Stimulated activated CD8-positive, alpha-beta memory T cell treated with anti-CD3 and anti-CD28 coated beads, Interleukin-15, amount 100 ng/mL, for 48 hours (primary cell): ENCODE data around the gene C7orf57.
"Not testable (repeated sequence)": the region's sequence is repeated elsewhere in the genome, so short reads cannot be mapped to it uniquely, and the experiment has no call there.

Source experiments
- DNase-seq, 2 donors: peaks; one replicate each; pipeline ENCODE4 v3.0.0-alpha.2; 2020; ENCODE audit warnings: low read depth in 2 of 2

Gene C7orf57

GRCh38 chr7:48035301-48035966 is at the start of gene C7orf57:
Gene C7orf57 (plus strand): TSS chr7:48035543. CDS start chr7:48036309, 766 bp downstream.
- DNase-seq = peak; percentile 77 to 78

- no peak for DNase-seq
These were observed 46.6 kb upstream of the C7orf57 start for GRCh38 chr7:47988496-47989386.

- not testable (repeated sequence) for DNase-seq
These were observed 45.5 kb upstream of the C7orf57 start for GRCh38 chr7:47989607-47990400.

- no peak for DNase-seq
These were observed 44.8 kb upstream of the C7orf57 start for GRCh38 chr7:47990592-47990991.

- DNase-seq = no peak
These were observed 44.1 kb upstream of the C7orf57 start for GRCh38 chr7:47991270-47991669.

GRCh38 chr7:47991741-47992311 is 43.5 kb upstream of the C7orf57 start:
- DNase-seq = peak; percentile 79 to 81

- DNase-seq = no peak
These were observed 42.9 kb upstream of the C7orf57 start for GRCh38 chr7:47992446-47992845.

GRCh38 chr7:47999413-47999812 is 35.9 kb upstream of the C7orf57 start:
- DNase-seq = no peak

- DNase-seq = not testable (repeated sequence)
These were observed 35.2 kb upstream of the C7orf57 start for GRCh38 chr7:48000164-48000563.

- DNase-seq = no peak
These were observed 31.3 kb upstream of the C7orf57 start for GRCh38 chr7:48004032-48004431.

- DNase-seq = no peak
These were observed 30.7 kb upstream of the C7orf57 start for GRCh38 chr7:48004638-48005037.

- no peak for DNase-seq
These were observed 28.5 kb upstream of the C7orf57 start for GRCh38 chr7:48006866-48007265.

- no peak for DNase-seq
These were observed 26.1 kb upstream of the C7orf57 start for GRCh38 chr7:48009257-48009656.

GRCh38 chr7:48009954-48010353 is 25.4 kb upstream of the C7orf57 start:
- no peak for DNase-seq

- DNase-seq = no peak
These were observed 24.0 kb upstream of the C7orf57 start for GRCh38 chr7:48011323-48011722.

- DNase-seq = no peak
These were observed 23.4 kb upstream of the C7orf57 start for GRCh38 chr7:48011951-48012350.

GRCh38 chr7:48016641-48017040 is 18.7 kb upstream of the C7orf57 start:
- no peak for DNase-seq

GRCh38 chr7:48017674-48018073 is 17.7 kb upstream of the C7orf57 start:
- no peak for DNase-seq

GRCh38 chr7:48025624-48026023 is 9.7 kb upstream of the C7orf57 start:
- DNase-seq = no peak

GRCh38 chr7:48028938-48029337 is 6.4 kb upstream of the C7orf57 start, which contains the start of gene SUN3:
Gene SUN3 (minus strand): TSS chr7:48029107. CDS start chr7:48028938, 169 bp downstream.
- DNase-seq = no peak

- no peak for DNase-seq
These were observed 4.2 kb upstream of the C7orf57 start for GRCh38 chr7:48031111-48031510.

GRCh38 chr7:48033922-48034321 is 1.4 kb upstream of the C7orf57 start:
- DNase-seq = no peak
